ENCODE data around the gene NCKAP5.
A peak's percentile ranks its signal among the peaks of the same experiment; 100 is the strongest.

The NCKAP5 gene

GRCh38 chr2:133265432-133265949 lies 302.8 kb downstream of the NCKAP5 start:
- no peaks in the 10 kb centered on the region for H3K9me3 ChIP-seq
- H3K36me3 ChIP-seq: no peaks in the 10 kb centered on the region
- DNase-seq: peak; percentile 7
- TF ChIP-seq CTCF (IDR thresholded peaks at IDR 0.05; ENCODE audit: low read depth, low read length): no peak
- no peak overlapping the region for H3K4me3 ChIP-seq (ENCODE audit: low read depth, low read length)
- no peaks in the 10 kb centered on the region for H3K27me3 ChIP-seq
- no peaks in the 10 kb centered on the region for H3K4me1 ChIP-seq

GRCh38 chr2:133264989-133265401 lies 303.3 kb downstream of the NCKAP5 start:
- H3K4me3 ChIP-seq (ENCODE audit: low read depth, low read length): no peak overlapping the region
- no peak for TF ChIP-seq CTCF (IDR thresholded peaks at IDR 0.05; ENCODE audit: low read depth, low read length)
- H3K9me3 ChIP-seq: no peaks in the 10 kb centered on the region
- DNase-seq: no peak
- H3K27me3 ChIP-seq: no peaks in the 10 kb centered on the region
- H3K36me3 ChIP-seq: no peaks in the 10 kb centered on the region
- no peaks in the 10 kb centered on the region for H3K4me1 ChIP-seq

- TF ChIP-seq CTCF (IDR thresholded peaks at IDR 0.05; ENCODE audit: low read depth, low read length): peak; percentile 31; the same call in 1 of the 2 replicates
- Histone ChIP-seq H3K36me3 (no peaks in the 10 kb centered on the region), H3K4me1 (no peaks in the 10 kb centered on the region), H3K4me3 (ENCODE audit: low read depth, low read length) (no peak overlapping the region), H3K9me3 (no peaks in the 10 kb centered on the region), H3K27me3 (no peaks in the 10 kb centered on the region)
- DNase-seq: no peak
Observed at GRCh38 chr2:133262893-133263292, 305.4 kb downstream of the NCKAP5 start.

DNA sequence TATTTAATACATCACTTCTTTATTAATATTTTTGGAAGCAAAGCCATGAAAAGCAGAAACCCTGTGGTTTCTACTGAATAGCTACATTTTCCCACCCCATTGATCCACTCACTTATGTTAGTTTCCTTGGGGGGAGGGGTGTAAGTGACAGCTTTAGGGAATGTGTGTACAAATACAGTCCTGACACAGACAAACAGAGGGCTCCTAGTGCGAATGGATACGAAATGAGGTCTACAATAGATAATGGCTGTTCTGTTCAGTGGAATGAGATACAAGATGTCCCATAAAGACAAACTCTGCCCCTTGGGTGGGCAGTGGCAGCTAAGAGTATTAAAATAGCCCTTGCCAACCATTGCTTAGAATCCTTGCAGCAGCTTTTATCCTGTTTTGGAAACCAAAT lies 312.9 kb downstream of the NCKAP5 start:
- H3K4me3 ChIP-seq (ENCODE audit: low read depth, low read length): no peak overlapping the region
- no peaks in the 10 kb centered on the region for H3K27me3 ChIP-seq
- H3K9me3 ChIP-seq: no peaks in the 10 kb centered on the region
- H3K4me1 ChIP-seq: no peaks in the 10 kb centered on the region
- no peak for TF ChIP-seq CTCF (IDR thresholded peaks at IDR 0.05; ENCODE audit: low read depth, low read length)
- H3K36me3 ChIP-seq: no peaks in the 10 kb centered on the region
- DNase-seq: no peak

DNA sequence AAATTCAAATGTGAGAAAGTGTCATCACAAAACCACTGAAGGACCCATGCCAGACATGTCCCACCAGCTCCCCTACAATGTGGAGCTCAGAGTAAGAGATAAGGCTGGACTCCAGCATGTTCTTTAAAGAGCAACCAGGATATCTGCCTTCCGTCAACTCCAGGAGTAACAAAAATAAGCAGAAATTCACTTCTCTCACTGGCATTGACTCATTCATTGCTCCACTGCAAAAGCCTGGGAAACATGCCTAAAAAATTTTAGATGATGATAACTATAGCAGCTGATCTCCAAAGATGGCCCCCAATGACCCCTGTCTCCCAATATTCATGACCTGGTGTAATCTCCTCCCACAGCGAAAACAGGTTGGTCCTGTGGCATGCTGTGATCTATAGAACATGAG lies 314.5 kb downstream of the NCKAP5 start:
- TF ChIP-seq CTCF (IDR thresholded peaks at IDR 0.05; ENCODE audit: low read depth, low read length): no peak
- Histone ChIP-seq H3K9me3 (no peaks in the 10 kb centered on the region), H3K36me3 (no peaks in the 10 kb centered on the region), H3K4me3 (ENCODE audit: low read depth, low read length) (no peak overlapping the region), H3K27me3 (no peaks in the 10 kb centered on the region), H3K4me1 (no peaks in the 10 kb centered on the region)
- no peak for DNase-seq

DNA sequence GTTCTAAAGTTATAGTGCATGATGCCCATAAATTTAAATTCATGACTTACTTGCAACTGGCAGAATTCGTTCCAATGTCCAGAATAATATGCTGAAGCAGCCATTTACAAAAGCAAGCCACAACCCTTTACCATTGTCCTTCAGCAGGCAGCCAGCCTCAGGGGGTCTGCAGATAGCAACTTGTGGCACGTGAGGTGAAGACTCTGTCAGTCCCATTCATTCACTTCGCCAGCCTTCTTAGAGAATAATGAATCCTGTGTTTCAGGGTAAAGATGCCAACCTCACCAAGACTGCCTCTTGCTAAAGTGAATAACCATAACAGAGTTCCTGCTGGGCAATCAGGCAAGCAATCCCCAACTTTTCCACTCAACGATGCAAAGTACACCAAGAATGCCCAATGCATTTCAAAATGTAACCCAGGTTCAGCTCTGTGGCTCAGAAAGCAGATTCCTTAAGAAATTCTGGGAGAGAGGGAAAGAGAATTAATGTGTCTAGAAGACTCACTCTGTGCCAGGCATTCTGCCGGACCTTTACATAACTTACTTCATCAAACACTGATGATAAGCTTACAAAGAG lies 315.4 kb downstream of the NCKAP5 start:
- Histone ChIP-seq H3K27me3 (no peaks in the 10 kb centered on the region), H3K9me3 (no peaks in the 10 kb centered on the region), H3K4me3 (ENCODE audit: low read depth, low read length) (no peak overlapping the region), H3K36me3 (no peaks in the 10 kb centered on the region), H3K4me1 (no peaks in the 10 kb centered on the region)
- no peak for TF ChIP-seq CTCF (IDR thresholded peaks at IDR 0.05; ENCODE audit: low read depth, low read length)
- DNase-seq: no peak

Measured in BE2C (cell line).